Urinary bladder (tissue), 4 donors: ENCODE results near the gene PDIA3. TPM values are rescaled to one million over a fixed set of nuclear protein-coding genes. Genes with fewer than 3 reads are reported as not detected.
"Not testable (repeated sequence)": the region's sequence is repeated elsewhere in the genome, so short reads cannot be mapped to it uniquely, and the experiment has no call there.

Experiments used
- DNase-seq: peaks from one replicate; pipeline ENCODE4 v3.0.0-alpha.2; 2015; ENCODE audit errors: extremely low spot score
- H3K27ac ChIP-seq: one replicate; pipeline ENCODE4 v1.5.1; 2013; ENCODE audit warnings: low read depth, mild to moderate bottlenecking, moderate library complexity
- H3K36me3 ChIP-seq: one replicate; pipeline ENCODE4 v1.6.1; 2013; ENCODE audit warnings: mild to moderate bottlenecking, moderate library complexity; ENCODE audit not compliant: insufficient read depth
- H3K4me1 ChIP-seq: one replicate; pipeline ENCODE4 v1.6.1; 2013; ENCODE audit warnings: mild to moderate bottlenecking, moderate library complexity; ENCODE audit not compliant: insufficient read depth
- H3K4me3 ChIP-seq: one replicate; pipeline ENCODE4 v1.5.1; 2013; ENCODE audit warnings: low read depth, low read length
- WGBS: extraction: QIAGEN DNeasy Blood & Tissue Kit; methylation state at CpG from one replicate; pipeline ENCODE4 v1.1.7; 2013; 5-methylcytosine and 5-hydroxymethylcytosine counted together
- polyA plus RNA-seq: library from polyadenylated mRNA; stranded (reverse); fragments of 200-250 nt; gene quantifications from one replicate; pipeline ENCODE4 v1.2.3, GENCODE V29; 2013
- small RNA-seq: library from RNA; depleted of rRNA; stranded (forward); fragments of <200 nt; gene quantifications from one replicate; pipeline ENCODE3, GENCODE V24; 2014
- total RNA-seq: library from RNA; depleted of rRNA; stranded (reverse); fragments of >200 nt; gene quantifications from one replicate; pipeline ENCODE4 v1.2.3, GENCODE V29; 2014
- donor health status: healthy with polysubstance abuse.
- donor health status: healthy.

The PDIA3 gene
- total and polyA plus RNA-seq, 2 donors: 159 to 167 TPM

DNA sequence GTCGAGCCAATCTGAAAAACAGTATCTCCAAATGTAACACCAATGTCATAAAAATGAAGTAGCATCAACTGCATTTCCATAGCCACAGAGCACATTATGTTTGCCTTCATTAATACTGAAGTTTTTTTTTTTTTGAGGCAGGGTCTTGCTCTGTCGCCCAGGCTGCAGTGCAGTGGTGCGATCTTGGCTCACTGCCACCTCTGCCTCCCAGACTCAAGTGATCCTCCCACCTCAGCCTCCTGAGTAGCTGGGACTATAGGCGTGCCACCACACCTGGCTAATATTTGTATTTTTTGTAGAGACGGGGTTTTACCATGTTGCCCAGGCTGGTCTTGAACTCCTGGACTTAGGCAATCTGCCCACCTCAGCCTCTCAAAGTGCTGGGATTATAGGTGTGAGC, 68.8 kb downstream of the PDIA3 start:
- H3K4me3 ChIP-seq, H3K27ac ChIP-seq, DNase-seq, H3K4me1 ChIP-seq, H3K36me3 ChIP-seq: not testable (repeated sequence)
- WGBS: 94% methylated on average over 5 of the region's 5 CpGs

DNA sequence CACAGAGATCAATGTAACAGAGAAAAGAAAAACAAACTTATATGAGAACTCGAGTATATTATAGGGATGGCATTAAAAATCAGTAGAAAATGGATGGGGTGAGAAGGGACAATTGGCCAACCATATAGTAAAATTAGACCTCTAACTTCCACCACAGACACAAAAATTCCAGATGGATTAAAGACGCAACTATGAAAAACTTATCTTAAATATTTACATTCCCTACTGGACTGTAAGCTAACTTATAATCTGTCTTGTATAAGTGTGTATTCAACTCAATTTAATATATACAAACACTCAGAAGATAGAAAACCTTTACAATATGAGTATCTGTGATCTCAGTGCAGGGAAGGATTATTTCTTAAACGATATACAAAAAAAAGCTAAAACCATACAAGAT, 75.3 kb downstream of the PDIA3 start:
- no peak overlapping the region for H3K27ac ChIP-seq
- no peak for DNase-seq
- no peak overlapping the region for H3K4me3 ChIP-seq
- no peaks in the 10 kb centered on the region for H3K4me1 ChIP-seq
- H3K36me3 ChIP-seq: peaks cover 2% of the 10 kb centered on the region
- WGBS: 26% methylated on average over 3 of the region's 3 CpGs

Small RNAs within 50 kb of the gene (small RNA-seq; reads per million reads assigned to genes)
- gene MIR1282: not detected
- not detected for gene RNU6-353P
- not detected for gene RNU6-354P

Other genes starting within 250 kb of the PDIA3 start
- gene MAP1A, start 228.8 kb upstream of the PDIA3 start, total RNA-seq: 14.3 TPM
- gene MAP1A, start 228.8 kb upstream of the PDIA3 start, polyA plus RNA-seq: 27.3 TPM
- gene PPIP5K1, start 156.2 kb upstream of the PDIA3 start, total RNA-seq: 20.7 TPM
- gene PPIP5K1, start 156.2 kb upstream of the PDIA3 start, polyA plus RNA-seq: 12.2 TPM
- 0.63 TPM for gene CKMT1B, start 152.4 kb upstream of the PDIA3 start, total RNA-seq
- gene CKMT1B, start 152.4 kb upstream of the PDIA3 start, polyA plus RNA-seq: 2.7 TPM
- 0.05 TPM for gene STRC, start 127.6 kb upstream of the PDIA3 start, total RNA-seq
- gene STRC, start 127.6 kb upstream of the PDIA3 start, polyA plus RNA-seq: 0.20 TPM
- gene CATSPER2, start 97.6 kb upstream of the PDIA3 start, total RNA-seq: 4.7 TPM
- gene CATSPER2, start 97.6 kb upstream of the PDIA3 start, polyA plus RNA-seq: 0.82 TPM
- 0.79 TPM for gene CKMT1A, start 52.6 kb upstream of the PDIA3 start, total RNA-seq
- gene CKMT1A, start 52.6 kb upstream of the PDIA3 start, polyA plus RNA-seq: 2.4 TPM
- 5.4 TPM for gene ELL3, start 30.5 kb downstream of the PDIA3 start, total RNA-seq
- gene ELL3, start 30.5 kb downstream of the PDIA3 start, polyA plus RNA-seq: 4.1 TPM
- gene SERF2, start 45.9 kb downstream of the PDIA3 start, total RNA-seq: 248 TPM
- gene SERF2, start 45.9 kb downstream of the PDIA3 start, polyA plus RNA-seq: 1,227 TPM
- gene SERINC4, start 53.8 kb downstream of the PDIA3 start, total RNA-seq: not detected
- gene SERINC4, start 53.8 kb downstream of the PDIA3 start, polyA plus RNA-seq: 0.61 TPM
- gene HYPK, start 54.2 kb downstream of the PDIA3 start, total RNA-seq: 5.3 TPM
- 11.9 TPM for gene HYPK, start 54.2 kb downstream of the PDIA3 start, polyA plus RNA-seq
- gene MFAP1, start 78.3 kb downstream of the PDIA3 start, total RNA-seq: 22.4 TPM
- gene MFAP1, start 78.3 kb downstream of the PDIA3 start, polyA plus RNA-seq: 26.2 TPM
- 17.1 TPM for gene WDR76, start 80.6 kb downstream of the PDIA3 start, total RNA-seq
- 3.1 TPM for gene WDR76, start 80.6 kb downstream of the PDIA3 start, polyA plus RNA-seq